Measurements from ENCODE around the gene ZBTB21.

ZBTB21 gene

DNA sequence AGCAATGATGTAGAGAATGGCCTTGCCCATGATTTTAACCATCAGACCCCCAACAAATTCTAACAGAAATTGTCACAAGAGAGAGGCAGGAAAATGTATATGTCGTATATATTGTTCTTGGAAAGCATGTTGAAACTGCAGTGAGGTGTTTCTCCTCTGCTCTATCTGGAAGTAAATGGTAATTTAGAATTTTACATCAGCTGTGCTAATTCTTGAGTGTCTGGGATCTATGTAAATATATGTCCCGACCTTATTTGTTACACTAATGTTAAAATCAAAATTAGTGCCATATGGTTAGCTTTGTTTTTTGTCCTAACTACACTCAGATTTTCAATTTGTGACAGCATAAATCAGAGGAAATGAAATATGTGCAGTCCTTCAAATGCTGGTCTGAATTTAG lies 20.5 kb downstream of the ZBTB21 start:
- Histone ChIP-seq H3K9me2 (replicated peaks; ENCODE audit: control insufficient read depth, low read length) (no peaks in the 10 kb centered on the region), H3K27me3 (ENCODE audit: control insufficient read depth, low read length) (no peaks in the 10 kb centered on the region), H3K9me3 (ENCODE audit: control insufficient read depth, insufficient read depth, low read length) (no peaks in the 10 kb centered on the region), H3K27ac (ENCODE audit: low read depth, low read length) (no peak overlapping the region), H3F3A (ENCODE audit: control insufficient read depth, insufficient read depth) (no peaks in the 10 kb centered on the region; the same call in 1 of the 2 replicates), H3K36me3 (ENCODE audit: control insufficient read depth, low read length) (peaks cover 51% of the 10 kb centered on the region), H3K4me3 (ENCODE audit: low read length) (no peak overlapping the region), H3K4me2 (ENCODE audit: low read length) (no peak overlapping the region), H3K79me2 (ENCODE audit: control insufficient read depth, low read length) (no peaks in the 10 kb centered on the region), H4K20me1 (ENCODE audit: control insufficient read depth, insufficient read depth, low read depth, low read length) (no peaks in the 10 kb centered on the region), H3K4me1 (ENCODE audit: control insufficient read depth, low read length) (no peaks in the 10 kb centered on the region)
- no peak for TF ChIP-seq EZH2phosphoT487 (IDR thresholded peaks at IDR 0.05; ENCODE audit: borderline replicate concordance, low read length)

DNA sequence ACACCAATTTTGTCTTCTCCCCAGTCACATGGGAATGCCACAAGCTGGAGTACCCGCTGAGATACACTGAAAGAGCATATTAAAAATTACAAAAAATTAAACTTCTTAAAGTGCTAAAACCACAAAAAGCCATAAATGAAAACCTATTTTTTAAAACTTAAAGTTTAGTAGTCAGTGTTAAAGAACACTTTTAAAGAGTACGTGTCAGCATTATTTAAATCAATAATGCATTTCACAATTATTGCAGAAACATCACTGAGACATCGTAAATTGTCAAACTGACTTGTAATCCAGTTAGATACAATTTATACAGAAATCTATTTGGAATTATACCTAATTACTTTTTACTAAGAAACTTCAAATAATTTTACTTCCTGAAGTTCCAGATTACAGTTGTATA lies 22.9 kb downstream of the ZBTB21 start:
- Histone ChIP-seq H3K4me2 (ENCODE audit: low read length) (no peak overlapping the region), H4K20me1 (ENCODE audit: control insufficient read depth, insufficient read depth, low read depth, low read length) (no peaks in the 10 kb centered on the region), H3K4me1 (ENCODE audit: control insufficient read depth, low read length) (no peaks in the 10 kb centered on the region), H3K27ac (ENCODE audit: low read depth, low read length) (no peak overlapping the region), H3F3A (ENCODE audit: control insufficient read depth, insufficient read depth) (no peaks in the 10 kb centered on the region; the same call in 1 of the 2 replicates), H3K9me2 (replicated peaks; ENCODE audit: control insufficient read depth, low read length) (no peaks in the 10 kb centered on the region), H3K4me3 (ENCODE audit: low read length) (no peak overlapping the region), H3K36me3 (ENCODE audit: control insufficient read depth, low read length) (peaks cover 29% of the 10 kb centered on the region), H3K79me2 (ENCODE audit: control insufficient read depth, low read length) (no peaks in the 10 kb centered on the region), H3K9me3 (ENCODE audit: control insufficient read depth, insufficient read depth, low read length) (no peaks in the 10 kb centered on the region), H3K27me3 (ENCODE audit: control insufficient read depth, low read length) (no peaks in the 10 kb centered on the region)
- TF ChIP-seq, protein P1, sequence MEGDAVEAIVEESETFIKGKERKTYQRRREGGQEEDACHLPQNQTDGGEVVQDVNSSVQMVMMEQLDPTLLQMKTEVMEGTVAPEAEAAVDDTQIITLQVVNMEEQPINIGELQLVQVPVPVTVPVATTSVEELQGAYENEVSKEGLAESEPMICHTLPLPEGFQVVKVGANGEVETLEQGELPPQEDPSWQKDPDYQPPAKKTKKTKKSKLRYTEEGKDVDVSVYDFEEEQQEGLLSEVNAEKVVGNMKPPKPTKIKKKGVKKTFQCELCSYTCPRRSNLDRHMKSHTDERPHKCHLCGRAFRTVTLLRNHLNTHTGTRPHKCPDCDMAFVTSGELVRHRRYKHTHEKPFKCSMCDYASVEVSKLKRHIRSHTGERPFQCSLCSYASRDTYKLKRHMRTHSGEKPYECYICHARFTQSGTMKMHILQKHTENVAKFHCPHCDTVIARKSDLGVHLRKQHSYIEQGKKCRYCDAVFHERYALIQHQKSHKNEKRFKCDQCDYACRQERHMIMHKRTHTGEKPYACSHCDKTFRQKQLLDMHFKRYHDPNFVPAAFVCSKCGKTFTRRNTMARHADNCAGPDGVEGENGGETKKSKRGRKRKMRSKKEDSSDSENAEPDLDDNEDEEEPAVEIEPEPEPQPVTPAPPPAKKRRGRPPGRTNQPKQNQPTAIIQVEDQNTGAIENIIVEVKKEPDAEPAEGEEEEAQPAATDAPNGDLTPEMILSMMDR (IDR thresholded peaks at IDR 0.05; ENCODE audit: low read depth, low read length, poor library complexity, severe bottlenecking) = no peak
- no peak for TF ChIP-seq EZH2phosphoT487 (IDR thresholded peaks at IDR 0.05; ENCODE audit: borderline replicate concordance, low read length)

DNA sequence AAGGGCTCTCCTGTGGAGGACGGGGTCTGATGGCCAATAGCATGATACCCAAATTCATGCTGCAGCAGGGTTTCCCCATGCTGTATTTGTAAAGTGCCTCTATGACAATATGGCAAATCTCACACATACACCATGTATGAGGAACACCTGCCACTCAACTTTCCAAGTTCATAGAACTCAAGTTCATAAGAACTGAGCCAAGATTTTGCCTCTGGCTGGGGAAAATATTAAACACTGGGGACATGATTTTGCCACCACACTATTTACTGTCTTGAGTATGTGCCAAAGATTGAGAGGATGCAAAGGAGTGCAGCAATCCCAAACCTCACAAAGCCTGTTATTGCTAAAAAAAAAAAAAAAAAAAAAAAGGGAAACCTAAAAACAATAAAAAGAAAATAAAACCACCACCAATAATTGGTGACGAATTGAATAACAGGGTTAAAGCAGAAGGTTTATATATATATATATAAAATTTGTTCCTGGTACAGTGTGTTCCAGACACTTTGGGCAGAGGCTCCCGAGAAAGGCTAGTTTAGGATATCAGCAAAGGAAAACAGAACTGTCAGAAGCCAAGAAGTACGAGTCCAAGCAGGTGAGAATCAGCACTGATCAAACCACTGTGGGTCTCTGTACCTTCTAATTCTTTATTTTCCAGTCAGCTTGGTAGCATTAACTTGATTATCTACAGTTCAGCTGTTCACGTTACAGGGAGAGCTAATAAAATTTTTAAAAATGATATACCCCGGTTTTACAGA lies 24.3 kb downstream of the ZBTB21 start:
- H3K36me3 ChIP-seq (ENCODE audit: control insufficient read depth, low read length) = peaks cover 14% of the 10 kb centered on the region
- no peaks in the 10 kb centered on the region for H3K79me2 ChIP-seq (ENCODE audit: control insufficient read depth, low read length)
- H3K4me1 ChIP-seq (ENCODE audit: control insufficient read depth, low read length) = no peaks in the 10 kb centered on the region
- H3K9me3 ChIP-seq (ENCODE audit: control insufficient read depth, insufficient read depth, low read length) = no peaks in the 10 kb centered on the region
- H3K27ac ChIP-seq (ENCODE audit: low read depth, low read length) = no peak overlapping the region
- no peak overlapping the region for H3K4me3 ChIP-seq (ENCODE audit: low read length)
- TF ChIP-seq, protein P1 (IDR thresholded peaks at IDR 0.05; ENCODE audit: low read depth, low read length, poor library complexity, severe bottlenecking) = no peak
- no peak for TF ChIP-seq EZH2phosphoT487 (IDR thresholded peaks at IDR 0.05; ENCODE audit: borderline replicate concordance, low read length)
- no peaks in the 10 kb centered on the region for H4K20me1 ChIP-seq (ENCODE audit: control insufficient read depth, insufficient read depth, low read depth, low read length)
- H3K9me2 ChIP-seq (replicated peaks; ENCODE audit: control insufficient read depth, low read length) = no peaks in the 10 kb centered on the region
- H3K27me3 ChIP-seq (ENCODE audit: control insufficient read depth, low read length) = no peaks in the 10 kb centered on the region
- H3F3A ChIP-seq (ENCODE audit: control insufficient read depth, insufficient read depth) = no peaks in the 10 kb centered on the region; the same call in 1 of the 2 replicates
- no peak overlapping the region for H3K4me2 ChIP-seq (ENCODE audit: low read length)

DNA sequence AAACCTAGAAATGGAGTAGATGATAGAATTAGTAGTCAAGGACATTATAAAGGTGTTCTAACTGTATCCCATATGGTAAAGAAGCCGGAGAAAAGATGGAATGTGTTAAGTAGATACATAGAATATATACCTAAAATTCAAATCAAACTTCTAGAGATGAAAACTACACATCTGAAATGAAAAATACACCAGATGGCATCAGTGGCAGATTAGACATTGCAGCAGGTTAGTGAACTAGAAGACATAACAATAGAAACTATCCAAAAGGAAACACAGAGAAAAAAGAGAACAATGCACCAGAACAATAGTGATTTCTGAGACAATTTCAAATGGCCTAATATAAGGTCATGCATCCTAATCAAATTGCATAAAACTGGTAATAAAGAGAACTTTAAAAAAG lies 26.9 kb downstream of the ZBTB21 start:
- H4K20me1 ChIP-seq (ENCODE audit: control insufficient read depth, insufficient read depth, low read depth, low read length) = no peaks in the 10 kb centered on the region
- H3K9me3 ChIP-seq (ENCODE audit: control insufficient read depth, insufficient read depth, low read length) = peaks cover 7% of the 10 kb centered on the region; the same call in 1 of the 2 replicates
- H3K79me2 ChIP-seq (ENCODE audit: control insufficient read depth, low read length) = no peaks in the 10 kb centered on the region
- H3K36me3 ChIP-seq (ENCODE audit: control insufficient read depth, low read length) = no peaks in the 10 kb centered on the region
- H3K4me1 ChIP-seq (ENCODE audit: control insufficient read depth, low read length) = no peaks in the 10 kb centered on the region
- TF ChIP-seq, protein P1 (IDR thresholded peaks at IDR 0.05; ENCODE audit: low read depth, low read length, poor library complexity, severe bottlenecking) = no peak
- no peak for TF ChIP-seq EZH2phosphoT487 (IDR thresholded peaks at IDR 0.05; ENCODE audit: borderline replicate concordance, low read length)
- H3K4me3 ChIP-seq (ENCODE audit: low read length) = no peak overlapping the region
- H3K4me2 ChIP-seq (ENCODE audit: low read length) = no peak overlapping the region
- H3K9me2 ChIP-seq (replicated peaks; ENCODE audit: control insufficient read depth, low read length) = no peaks in the 10 kb centered on the region
- no peaks in the 10 kb centered on the region for H3F3A ChIP-seq (ENCODE audit: control insufficient read depth, insufficient read depth)
- no peak overlapping the region for H3K27ac ChIP-seq (ENCODE audit: low read depth, low read length)
- no peaks in the 10 kb centered on the region for H3K27me3 ChIP-seq (ENCODE audit: control insufficient read depth, low read length)

All from DOHH2 (cell line).